ENCODE results near the gene DOK3. TPM values are rescaled to one million over a fixed set of nuclear protein-coding genes. Genes with fewer than 3 reads are reported as not detected.

DOK3 gene
- total and polyA plus RNA-seq, 2 of the 13 experiments (the other 11 are each of a cell fraction or from before 2014, with no cell fraction given), result 1.4 to 1.5 TPM

DNA sequence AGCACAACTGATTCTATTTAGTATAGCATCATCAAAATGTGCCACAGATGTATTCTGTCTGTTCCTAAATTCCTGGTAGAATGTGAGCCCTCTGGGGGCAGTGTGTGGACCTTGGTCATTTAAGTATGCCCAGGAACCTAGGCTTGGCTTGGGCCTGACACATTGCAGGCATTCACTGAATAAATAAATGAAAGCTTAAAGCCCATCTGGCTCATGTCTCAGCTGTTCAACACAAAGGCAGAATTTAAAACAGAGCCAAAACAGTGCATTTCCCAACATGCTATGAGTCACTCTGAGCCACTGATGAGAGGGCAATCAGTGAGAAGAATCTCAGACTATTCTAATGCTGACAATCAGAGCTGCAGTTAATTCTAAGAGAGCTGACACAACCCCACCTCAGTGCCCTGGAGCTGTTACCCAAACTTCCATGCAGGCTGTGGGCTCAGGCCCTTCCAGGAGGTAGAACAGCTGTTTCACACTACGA, 36.7 kb upstream of the DOK3 start (continued):
- TF ChIP-seq, protein P1, sequence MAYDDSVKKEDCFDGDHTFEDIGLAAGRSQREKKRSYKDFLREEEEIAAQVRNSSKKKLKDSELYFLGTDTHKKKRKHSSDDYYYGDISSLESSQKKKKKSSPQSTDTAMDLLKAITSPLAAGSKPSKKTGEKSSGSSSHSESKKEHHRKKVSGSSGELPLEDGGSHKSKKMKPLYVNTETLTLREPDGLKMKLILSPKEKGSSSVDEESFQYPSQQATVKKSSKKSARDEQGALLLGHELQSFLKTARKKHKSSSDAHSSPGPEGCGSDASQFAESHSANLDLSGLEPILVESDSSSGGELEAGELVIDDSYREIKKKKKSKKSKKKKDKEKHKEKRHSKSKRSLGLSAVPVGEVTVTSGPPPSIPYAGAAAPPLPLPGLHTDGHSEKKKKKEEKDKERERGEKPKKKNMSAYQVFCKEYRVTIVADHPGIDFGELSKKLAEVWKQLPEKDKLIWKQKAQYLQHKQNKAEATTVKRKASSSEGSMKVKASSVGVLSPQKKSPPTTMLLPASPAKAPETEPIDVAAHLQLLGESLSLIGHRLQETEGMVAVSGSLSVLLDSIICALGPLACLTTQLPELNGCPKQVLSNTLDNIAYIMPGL (CRISPR knock-in tag; IDR thresholded peaks at IDR 0.05; ENCODE audit: borderline replicate concordance in 1 of 2, low read depth in 1 of 2), result 0 out of 4 replicates have a peak, but pooled peaks of 1 of the 2 experiments have one; percentile 36
- TF ChIP-seq, protein P2, sequence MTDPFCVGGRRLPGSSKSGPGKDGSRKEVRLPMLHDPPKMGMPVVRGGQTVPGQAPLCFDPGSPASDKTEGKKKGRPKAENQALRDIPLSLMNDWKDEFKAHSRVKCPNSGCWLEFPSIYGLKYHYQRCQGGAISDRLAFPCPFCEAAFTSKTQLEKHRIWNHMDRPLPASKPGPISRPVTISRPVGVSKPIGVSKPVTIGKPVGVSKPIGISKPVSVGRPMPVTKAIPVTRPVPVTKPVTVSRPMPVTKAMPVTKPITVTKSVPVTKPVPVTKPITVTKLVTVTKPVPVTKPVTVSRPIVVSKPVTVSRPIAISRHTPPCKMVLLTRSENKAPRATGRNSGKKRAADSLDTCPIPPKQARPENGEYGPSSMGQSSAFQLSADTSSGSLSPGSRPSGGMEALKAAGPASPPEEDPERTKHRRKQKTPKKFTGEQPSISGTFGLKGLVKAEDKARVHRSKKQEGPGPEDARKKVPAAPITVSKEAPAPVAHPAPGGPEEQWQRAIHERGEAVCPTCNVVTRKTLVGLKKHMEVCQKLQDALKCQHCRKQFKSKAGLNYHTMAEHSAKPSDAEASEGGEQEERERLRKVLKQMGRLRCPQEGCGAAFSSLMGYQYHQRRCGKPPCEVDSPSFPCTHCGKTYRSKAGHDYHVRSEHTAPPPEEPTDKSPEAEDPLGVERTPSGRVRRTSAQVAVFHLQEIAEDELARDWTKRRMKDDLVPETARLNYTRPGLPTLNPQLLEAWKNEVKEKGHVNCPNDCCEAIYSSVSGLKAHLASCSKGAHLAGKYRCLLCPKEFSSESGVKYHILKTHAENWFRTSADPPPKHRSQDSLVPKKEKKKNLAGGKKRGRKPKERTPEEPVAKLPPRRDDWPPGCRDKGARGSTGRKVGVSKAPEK (CRISPR knock-in tag; IDR thresholded peaks at IDR 0.05; ENCODE audit: borderline replicate concordance), result no peak
- no peak for TF ChIP-seq ISX (CRISPR knock-in tag; conservative IDR thresholded peaks at IDR 0.05)
- 0 out of 2 replicates have a peak, but pooled peaks have one; percentile 24 for TF ChIP-seq ZNF3 (CRISPR knock-in tag; IDR thresholded peaks at IDR 0.05)
- TF ChIP-seq NCOR1 (IDR thresholded peaks at IDR 0.05; ENCODE audit: borderline replicate concordance, low read length), result 0 out of 2 replicates have a peak, but pooled peaks have one; percentile 26
- no peak for TF ChIP-seq HCFC1 (IDR thresholded peaks at IDR 0.05; ENCODE audit: low read depth, low read length)
- peak; percentile 30; the same call in 1 of the 2 replicates for TF ChIP-seq ZNF644 (CRISPR knock-in tag; IDR thresholded peaks at IDR 0.05; ENCODE audit: low read depth)
- TF ChIP-seq, protein P3, sequence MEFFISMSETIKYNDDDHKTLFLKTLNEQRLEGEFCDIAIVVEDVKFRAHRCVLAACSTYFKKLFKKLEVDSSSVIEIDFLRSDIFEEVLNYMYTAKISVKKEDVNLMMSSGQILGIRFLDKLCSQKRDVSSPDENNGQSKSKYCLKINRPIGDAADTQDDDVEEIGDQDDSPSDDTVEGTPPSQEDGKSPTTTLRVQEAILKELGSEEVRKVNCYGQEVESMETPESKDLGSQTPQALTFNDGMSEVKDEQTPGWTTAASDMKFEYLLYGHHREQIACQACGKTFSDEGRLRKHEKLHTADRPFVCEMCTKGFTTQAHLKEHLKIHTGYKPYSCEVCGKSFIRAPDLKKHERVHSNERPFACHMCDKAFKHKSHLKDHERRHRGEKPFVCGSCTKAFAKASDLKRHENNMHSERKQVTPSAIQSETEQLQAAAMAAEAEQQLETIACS (CRISPR knock-in tag; IDR thresholded peaks at IDR 0.05), result no peak
- TF ChIP-seq ADNP (CRISPR knock-in tag; IDR thresholded peaks at IDR 0.05), result no peak
- TF ChIP-seq ZNF136 (CRISPR knock-in tag; IDR thresholded peaks at IDR 0.05; ENCODE audit: low read depth), result no peak
- TF ChIP-seq ZNF607 (CRISPR knock-in tag; IDR thresholded peaks at IDR 0.05; ENCODE audit: borderline replicate concordance), result no peak
- TF ChIP-seq RXRA (CRISPR knock-in tag; IDR thresholded peaks at IDR 0.05), result no peak
- peak; percentile 59; the same call in 1 of the 2 replicates for TF ChIP-seq ZKSCAN8 (CRISPR knock-in tag; IDR thresholded peaks at IDR 0.05; ENCODE audit: borderline replicate concordance)
- TF ChIP-seq, protein P4, sequence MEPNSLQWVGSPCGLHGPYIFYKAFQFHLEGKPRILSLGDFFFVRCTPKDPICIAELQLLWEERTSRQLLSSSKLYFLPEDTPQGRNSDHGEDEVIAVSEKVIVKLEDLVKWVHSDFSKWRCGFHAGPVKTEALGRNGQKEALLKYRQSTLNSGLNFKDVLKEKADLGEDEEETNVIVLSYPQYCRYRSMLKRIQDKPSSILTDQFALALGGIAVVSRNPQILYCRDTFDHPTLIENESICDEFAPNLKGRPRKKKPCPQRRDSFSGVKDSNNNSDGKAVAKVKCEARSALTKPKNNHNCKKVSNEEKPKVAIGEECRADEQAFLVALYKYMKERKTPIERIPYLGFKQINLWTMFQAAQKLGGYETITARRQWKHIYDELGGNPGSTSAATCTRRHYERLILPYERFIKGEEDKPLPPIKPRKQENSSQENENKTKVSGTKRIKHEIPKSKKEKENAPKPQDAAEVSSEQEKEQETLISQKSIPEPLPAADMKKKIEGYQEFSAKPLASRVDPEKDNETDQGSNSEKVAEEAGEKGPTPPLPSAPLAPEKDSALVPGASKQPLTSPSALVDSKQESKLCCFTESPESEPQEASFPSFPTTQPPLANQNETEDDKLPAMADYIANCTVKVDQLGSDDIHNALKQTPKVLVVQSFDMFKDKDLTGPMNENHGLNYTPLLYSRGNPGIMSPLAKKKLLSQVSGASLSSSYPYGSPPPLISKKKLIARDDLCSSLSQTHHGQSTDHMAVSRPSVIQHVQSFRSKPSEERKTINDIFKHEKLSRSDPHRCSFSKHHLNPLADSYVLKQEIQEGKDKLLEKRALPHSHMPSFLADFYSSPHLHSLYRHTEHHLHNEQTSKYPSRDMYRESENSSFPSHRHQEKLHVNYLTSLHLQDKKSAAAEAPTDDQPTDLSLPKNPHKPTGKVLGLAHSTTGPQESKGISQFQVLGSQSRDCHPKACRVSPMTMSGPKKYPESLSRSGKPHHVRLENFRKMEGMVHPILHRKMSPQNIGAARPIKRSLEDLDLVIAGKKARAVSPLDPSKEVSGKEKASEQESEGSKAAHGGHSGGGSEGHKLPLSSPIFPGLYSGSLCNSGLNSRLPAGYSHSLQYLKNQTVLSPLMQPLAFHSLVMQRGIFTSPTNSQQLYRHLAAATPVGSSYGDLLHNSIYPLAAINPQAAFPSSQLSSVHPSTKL (CRISPR knock-in tag; IDR thresholded peaks at IDR 0.05), result peak; percentile 75; the same call in 1 of the 2 replicates
- TF ChIP-seq, protein P5, sequence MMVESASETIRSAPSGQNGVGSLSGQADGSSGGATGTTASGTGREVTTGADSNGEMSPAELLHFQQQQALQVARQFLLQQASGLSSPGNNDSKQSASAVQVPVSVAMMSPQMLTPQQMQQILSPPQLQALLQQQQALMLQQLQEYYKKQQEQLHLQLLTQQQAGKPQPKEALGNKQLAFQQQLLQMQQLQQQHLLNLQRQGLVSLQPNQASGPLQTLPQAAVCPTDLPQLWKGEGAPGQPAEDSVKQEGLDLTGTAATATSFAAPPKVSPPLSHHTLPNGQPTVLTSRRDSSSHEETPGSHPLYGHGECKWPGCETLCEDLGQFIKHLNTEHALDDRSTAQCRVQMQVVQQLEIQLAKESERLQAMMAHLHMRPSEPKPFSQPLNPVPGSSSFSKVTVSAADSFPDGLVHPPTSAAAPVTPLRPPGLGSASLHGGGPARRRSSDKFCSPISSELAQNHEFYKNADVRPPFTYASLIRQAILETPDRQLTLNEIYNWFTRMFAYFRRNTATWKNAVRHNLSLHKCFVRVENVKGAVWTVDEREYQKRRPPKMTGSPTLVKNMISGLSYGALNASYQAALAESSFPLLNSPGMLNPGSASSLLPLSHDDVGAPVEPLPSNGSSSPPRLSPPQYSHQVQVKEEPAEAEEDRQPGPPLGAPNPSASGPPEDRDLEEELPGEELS (CRISPR knock-in tag; IDR thresholded peaks at IDR 0.05), result 0 out of 2 replicates have a peak, but pooled peaks have one; percentile 27
